PC-9 (cell line): Measurements from ENCODE around the gene BCL6B.

ENCODE experiments used
- EZH2 ChIP-seq: fragments of 200-600 bp; sonication (generic); IDR thresholded peaks from 2 replicates; pipeline ENCODE4 v1.8.0; 2017; ENCODE audit warnings: antibody characterized with exemption, low read depth
- TF ChIP-seq, protein P1 (sequence below): fragments of 200-600 bp; sonication (generic); conservative IDR thresholded peaks from 2 replicates; pipeline ENCODE4 v1.6.1; 2017; ENCODE audit warnings: mixed run types, antibody characterized with exemption, mild to moderate bottlenecking, moderate library complexity

DNA sequence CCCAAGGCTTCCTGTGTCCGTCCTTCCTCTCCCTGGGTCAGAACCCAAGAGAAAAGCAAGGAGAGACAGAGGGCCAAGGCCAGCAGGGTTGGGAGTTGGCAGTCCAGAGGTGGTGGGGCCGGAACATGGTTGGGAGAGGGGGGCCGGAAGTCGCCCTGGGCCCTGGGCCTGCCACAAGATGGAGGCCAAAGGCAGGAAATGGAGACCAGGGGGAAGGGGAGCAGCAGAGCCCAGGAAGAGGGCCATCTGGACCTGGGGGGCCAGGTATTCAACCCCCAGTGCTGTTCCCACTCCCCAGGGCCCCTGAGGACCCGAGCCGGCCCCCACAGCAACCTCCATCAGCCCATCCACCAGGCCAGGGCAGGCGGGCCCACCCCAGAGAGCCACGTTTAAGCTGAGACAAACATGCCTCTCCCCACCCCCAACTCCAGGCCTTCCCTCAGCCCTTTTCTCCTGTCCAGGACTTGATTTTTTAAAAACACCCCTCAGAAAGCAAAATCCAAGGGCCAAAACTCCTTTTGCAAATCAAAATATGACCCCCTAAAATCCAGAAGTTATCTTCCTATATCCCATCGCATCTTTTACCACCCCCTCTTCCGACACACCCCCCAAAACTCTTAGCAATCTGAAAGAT, 4.4 kb upstream of the BCL6B start:
- TF ChIP-seq, protein P1, sequence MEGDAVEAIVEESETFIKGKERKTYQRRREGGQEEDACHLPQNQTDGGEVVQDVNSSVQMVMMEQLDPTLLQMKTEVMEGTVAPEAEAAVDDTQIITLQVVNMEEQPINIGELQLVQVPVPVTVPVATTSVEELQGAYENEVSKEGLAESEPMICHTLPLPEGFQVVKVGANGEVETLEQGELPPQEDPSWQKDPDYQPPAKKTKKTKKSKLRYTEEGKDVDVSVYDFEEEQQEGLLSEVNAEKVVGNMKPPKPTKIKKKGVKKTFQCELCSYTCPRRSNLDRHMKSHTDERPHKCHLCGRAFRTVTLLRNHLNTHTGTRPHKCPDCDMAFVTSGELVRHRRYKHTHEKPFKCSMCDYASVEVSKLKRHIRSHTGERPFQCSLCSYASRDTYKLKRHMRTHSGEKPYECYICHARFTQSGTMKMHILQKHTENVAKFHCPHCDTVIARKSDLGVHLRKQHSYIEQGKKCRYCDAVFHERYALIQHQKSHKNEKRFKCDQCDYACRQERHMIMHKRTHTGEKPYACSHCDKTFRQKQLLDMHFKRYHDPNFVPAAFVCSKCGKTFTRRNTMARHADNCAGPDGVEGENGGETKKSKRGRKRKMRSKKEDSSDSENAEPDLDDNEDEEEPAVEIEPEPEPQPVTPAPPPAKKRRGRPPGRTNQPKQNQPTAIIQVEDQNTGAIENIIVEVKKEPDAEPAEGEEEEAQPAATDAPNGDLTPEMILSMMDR = no peak
- TF ChIP-seq EZH2 = no peak
